Measurements from ENCODE around the gene FBXO8. TPM values are rescaled to one million over a fixed set of nuclear protein-coding genes. Genes with fewer than 3 reads are reported as not detected.

Gene FBXO8
- total and polyA plus RNA-seq, 2 of the 4 experiments (the other 2 are of a cell fraction), result 11.3 to 25.6 TPM

GRCh38 chr4:174236359-174236758 is 47.1 kb downstream of the FBXO8 start:
- Histone ChIP-seq H3K23ac (ENCODE audit: low read depth, low read length) (no peak overlapping the region), H3K14ac (replicated peaks; ENCODE audit: low read depth, low read length) (no peak overlapping the region), H2BK5ac (ENCODE audit: low read depth, low read length, poor library complexity, severe bottlenecking) (no peak overlapping the region), H4K5ac (ENCODE audit: low read depth, low read length) (no peak overlapping the region), H2AK5ac (ENCODE audit: low read depth, low read length) (no peak overlapping the region), H2AK9ac (replicated peaks; ENCODE audit: low read depth, low read length, poor library complexity) (no peak overlapping the region), H3K27me3 (ENCODE audit: control insufficient read depth, insufficient read depth, low read length) (no peaks in the 10 kb centered on the region), H3K9ac (ENCODE audit: low read depth, low read length) (no peak overlapping the region), H4K20me1 (ENCODE audit: insufficient read depth, low read length) (no peaks in the 10 kb centered on the region), H3K9me3 (ENCODE audit: control insufficient read depth, insufficient read depth, low read length) (no peaks in the 10 kb centered on the region), H4K8ac (ENCODE audit: low read depth in 2 of 2, low read length in 2 of 2) (no peak overlapping the region), H4K91ac (ENCODE audit: insufficient read depth, low read depth, low read length) (no peak overlapping the region), H3K4me1 (ENCODE audit: control insufficient read depth, insufficient read depth, low read length) (no peaks in the 10 kb centered on the region), H3K4me3 (ENCODE audit: insufficient read depth, low read depth, low read length) (no peak overlapping the region), H3K79me1 (ENCODE audit: low read depth in 1 of 2, low read length in 2 of 2) (no peaks in the 10 kb centered on the region), H3K4ac (ENCODE audit: low read depth, low read length) (no peak overlapping the region), H3K36me3 (ENCODE audit: control insufficient read depth, insufficient read depth, low read length) (no peaks in the 10 kb centered on the region), H3K27ac (ENCODE audit: insufficient read depth, low read length) (no peak overlapping the region), H3K56ac (ENCODE audit: extremely low read depth, insufficient read depth, low read length) (no peak overlapping the region), H2BK15ac (ENCODE audit: low read depth, low read length) (no peak overlapping the region), H3K18ac (ENCODE audit: low read depth, low read length) (no peak overlapping the region), H3K4me2 (ENCODE audit: low read depth, low read length) (no peak overlapping the region), H2AFZ (replicated peaks; ENCODE audit: low read length, poor library complexity) (no peak overlapping the region), H2BK20ac (ENCODE audit: low read depth, low read length) (no peak overlapping the region), H2BK120ac (ENCODE audit: low read depth, low read length) (no peak overlapping the region), H3K9me1 (ENCODE audit: insufficient read depth, low read length) (no peaks in the 10 kb centered on the region)
- DNase-seq (no peak), ATAC-seq (ENCODE audit: low read depth) (no peak)
- BruUV-seq (replicated peaks), result no TSS peak
- TF ChIP-seq MXI1 (IDR thresholded peaks at IDR 0.05; ENCODE audit: borderline replicate concordance, low read depth, low read length) (no peak), BHLHE40 (IDR thresholded peaks at IDR 0.05; ENCODE audit: low read depth, low read length) (no peak), CEBPB (IDR thresholded peaks at IDR 0.05; ENCODE audit: low read depth, low read length) (no peak), RCOR1 (IDR thresholded peaks at IDR 0.05; ENCODE audit: insufficient replicate concordance, low read length) (no peak), SMC3 (IDR thresholded peaks at IDR 0.05; ENCODE audit: low read depth, low read length) (no peak), MAZ (IDR thresholded peaks at IDR 0.05; ENCODE audit: borderline replicate concordance, low read depth, low read length) (no peak), MAFK (IDR thresholded peaks at IDR 0.05; ENCODE audit: low read depth, low read length) (no peak), ELK1 (IDR thresholded peaks at IDR 0.05; ENCODE audit: borderline replicate concordance, low read depth, low read length) (no peak), CHD1 (IDR thresholded peaks at IDR 0.05; ENCODE audit: low read depth, low read length) (no peak), USF2 (IDR thresholded peaks at IDR 0.05; ENCODE audit: low read depth, low read length) (no peak), RAD21 (IDR thresholded peaks at IDR 0.05; ENCODE audit: low read length) (no peak), NFE2L2 (IDR thresholded peaks at IDR 0.05; ENCODE audit: low read depth, low read length) (no peak), RFX5 (IDR thresholded peaks at IDR 0.05; ENCODE audit: low read depth, low read length) (no peak), FOS (IDR thresholded peaks at IDR 0.05; ENCODE audit: low read depth, low read length) (no peak)
- TF ChIP-seq, protein P1, sequence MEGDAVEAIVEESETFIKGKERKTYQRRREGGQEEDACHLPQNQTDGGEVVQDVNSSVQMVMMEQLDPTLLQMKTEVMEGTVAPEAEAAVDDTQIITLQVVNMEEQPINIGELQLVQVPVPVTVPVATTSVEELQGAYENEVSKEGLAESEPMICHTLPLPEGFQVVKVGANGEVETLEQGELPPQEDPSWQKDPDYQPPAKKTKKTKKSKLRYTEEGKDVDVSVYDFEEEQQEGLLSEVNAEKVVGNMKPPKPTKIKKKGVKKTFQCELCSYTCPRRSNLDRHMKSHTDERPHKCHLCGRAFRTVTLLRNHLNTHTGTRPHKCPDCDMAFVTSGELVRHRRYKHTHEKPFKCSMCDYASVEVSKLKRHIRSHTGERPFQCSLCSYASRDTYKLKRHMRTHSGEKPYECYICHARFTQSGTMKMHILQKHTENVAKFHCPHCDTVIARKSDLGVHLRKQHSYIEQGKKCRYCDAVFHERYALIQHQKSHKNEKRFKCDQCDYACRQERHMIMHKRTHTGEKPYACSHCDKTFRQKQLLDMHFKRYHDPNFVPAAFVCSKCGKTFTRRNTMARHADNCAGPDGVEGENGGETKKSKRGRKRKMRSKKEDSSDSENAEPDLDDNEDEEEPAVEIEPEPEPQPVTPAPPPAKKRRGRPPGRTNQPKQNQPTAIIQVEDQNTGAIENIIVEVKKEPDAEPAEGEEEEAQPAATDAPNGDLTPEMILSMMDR (conservative IDR thresholded peaks at IDR 0.05; ENCODE audit: low read depth, low read length), result no peak
- ChIA-PET POLR2A (ENCODE audit: unreplicated experiment) (no interaction called here), CTCF (no interaction called here)
- dilution Hi-C loops (cut with HindIII; ENCODE audit: low sequenced_read_pairs, unreplicated experiment), result no loop called here
- in situ Hi-C loops (cut with MboI; ENCODE audit: low sequenced_read_pairs), result no loop called here
- intact Hi-C loops (cut with micrococcal nuclease), result no loop called here
- WGBS, 2 experiments (ENCODE audit: extremely low coverage in 2 of 2, insufficient read length in 1 of 2), result no CpG with 5 or more reads among the region's 3 CpGs
